SK-N-SH (cell line): ENCODE results near the gene FNDC3B. TPM values are rescaled to one million over a fixed set of nuclear protein-coding genes. Genes with fewer than 3 reads are reported as not detected.
"Not testable (repeated sequence)": the region's sequence is repeated elsewhere in the genome, so short reads cannot be mapped to it uniquely, and the experiment has no call there.

ENCODE experiments used
- CTCF ChIA-PET: fragments of 300-600, 350-600 bp; formaldehyde crosslinking; extraction: SDS; loops from one replicate; lab custom pipeline; 2021; lab: Yijun Ruan, JAX
- POLR2A ChIA-PET: fragments of 350-600 bp; sonication (Branson Sonifier 250); formaldehyde crosslinking; extraction: SDS; loops from one replicate; lab custom pipeline; 2020; ENCODE audit warnings: antibody characterized with exemption, inconsistent platforms; lab: Yijun Ruan, JAX
- DNase-seq: peaks from one replicate; pipeline ENCODE4 v3.0.0; 2012
- H2AFZ ChIP-seq: fragments of 200-600 bp; sonication (generic); 2 replicates; pipeline ENCODE4 v1.8.1; 2016; ENCODE audit warnings: antibody characterized with exemption, mild to moderate bottlenecking, low read depth
- H3F3A ChIP-seq: fragments of 200-600 bp; sonication (generic); replicated peaks from 2 replicates; pipeline ENCODE3; 2016; ENCODE audit warnings: antibody characterized with exemption, mild to moderate bottlenecking; ENCODE audit not compliant: insufficient read depth
- H3K27ac ChIP-seq, 2 experiments: fragments of 200-500 bp in 1 of 2; fragments of 200-600 bp in 1 of 2; sonication (Bioruptor generic) in 1 of 2; sonication (generic), shearing (Covaris generic) in 1 of 2; 2 replicates each; pipeline versions ENCODE4 v1.5.1 to v1.6.1; 2014 to 2016; ENCODE audit warnings: low read depth in 2 of 2, inconsistent platforms in 1 of 2, low read length in 1 of 2, mild to moderate bottlenecking in 1 of 2, mixed read lengths in 1 of 2
- H3K27me3 ChIP-seq: fragments of 200-600 bp; sonication (generic), shearing (Covaris generic); 2 replicates; pipeline ENCODE4 v1.6.1; 2016; ENCODE audit warnings: mixed run types; ENCODE audit not compliant: insufficient read depth
- H3K36me3 ChIP-seq, 2 experiments: fragments of 200-500 bp in 1 of 2; fragments of 200-600 bp in 1 of 2; sonication (Bioruptor generic) in 1 of 2; sonication (generic) in 1 of 2; replicated peaks in 1 of 2; 2 replicates each; pipeline versions ENCODE3 to v1.5.1; 2014 to 2016; ENCODE audit warnings: low read length in 1 of 2, mild to moderate bottlenecking in 1 of 2; ENCODE audit not compliant: insufficient read depth in 2 of 2, control insufficient read depth in 1 of 2
- H3K4me1 ChIP-seq, 2 experiments: fragments of 200-500 bp in 1 of 2; fragments of 200-600 bp in 1 of 2; sonication (Bioruptor generic) in 1 of 2; sonication (generic), shearing (Covaris generic) in 1 of 2; 2 replicates each; pipeline versions ENCODE4 v1.5.1 to v1.6.1; 2014 to 2016; ENCODE audit warnings: low read depth in 1 of 2, low read length in 1 of 2, mixed run types in 1 of 2; ENCODE audit not compliant: insufficient read depth in 2 of 2, control insufficient read depth in 1 of 2
- H3K4me2 ChIP-seq: fragments of 200-600 bp; sonication (generic), shearing (Covaris generic); 2 replicates; pipeline ENCODE4 v1.6.1; 2017; ENCODE audit warnings: mixed run types
- H3K4me3 ChIP-seq, 2 experiments: fragments of 200-500 bp in 1 of 2; fragments of 200-600 bp in 1 of 2; sonication (Bioruptor generic) in 1 of 2; sonication (generic), shearing (Covaris generic) in 1 of 2; 2 replicates each; pipeline versions ENCODE4 v1.5.1 to v1.8.1; 2014 to 2016; ENCODE audit warnings: low read depth in 2 of 2, inconsistent platforms in 1 of 2, low read length in 1 of 2, mild to moderate bottlenecking in 1 of 2, mixed read lengths in 1 of 2, moderate library complexity in 1 of 2
- H3K79me2 ChIP-seq: fragments of 200-600 bp; sonication (generic); 2 replicates; pipeline ENCODE4 v1.8.1; 2017; ENCODE audit warnings: mild to moderate bottlenecking; ENCODE audit not compliant: insufficient read depth
- H3K9ac ChIP-seq: fragments of 200-600 bp; sonication (generic); 2 replicates; pipeline ENCODE4 v1.6.1; 2017; ENCODE audit warnings: mixed run types
- H3K9me2 ChIP-seq: fragments of 200-600 bp; sonication (generic); 2 replicates; pipeline ENCODE4 v1.6.1; 2017; ENCODE audit warnings: mixed run types
- H3K9me3 ChIP-seq: fragments of 200-600 bp; sonication (generic); 2 replicates; pipeline ENCODE4 v1.6.1; 2017; ENCODE audit warnings: mixed run types, mild to moderate bottlenecking, moderate library complexity
- H4K20me1 ChIP-seq: fragments of 200-600 bp; sonication (generic); 2 replicates; pipeline ENCODE4 v1.6.1; 2017; ENCODE audit warnings: mild to moderate bottlenecking, mixed run types; ENCODE audit not compliant: insufficient read depth
- CTCF ChIP-seq: fragments of 200-600 bp; sonication (generic); IDR thresholded peaks from 2 replicates; pipeline ENCODE4 v1.6.1; 2017; ENCODE audit warnings: antibody characterized with exemption, mild to moderate bottlenecking, moderate library complexity
- EP300 ChIP-seq, 2 experiments: IDR thresholded peaks; 2 replicates each; pipeline versions ENCODE4 v1.4.0 to v1.6.1; 2012; ENCODE audit warnings: borderline replicate concordance in 1 of 2, low read depth in 1 of 2, low read length in 1 of 2
- EZH2phosphoT487 ChIP-seq: fragments of 200-600 bp; sonication (generic); IDR thresholded peaks from 2 replicates; pipeline ENCODE4 v1.6.1; 2017; ENCODE audit warnings: low read depth, mixed run types, mild to moderate bottlenecking, antibody characterized with exemption, moderate library complexity, borderline replicate concordance
- FOSL2 ChIP-seq: IDR thresholded peaks from 2 replicates; pipeline ENCODE4 v1.4.0; 2012; ENCODE audit warnings: low read depth, mild to moderate bottlenecking, moderate library complexity, borderline replicate concordance
- MAX ChIP-seq: IDR thresholded peaks from 2 replicates; pipeline ENCODE4 v1.4.0; 2012; ENCODE audit warnings: low read depth
- MEF2A ChIP-seq: IDR thresholded peaks from 2 replicates; pipeline ENCODE4 v1.4.0; 2012; ENCODE audit warnings: low read depth, borderline replicate concordance
- MXI1 ChIP-seq: IDR thresholded peaks from 2 replicates; pipeline ENCODE4 v1.6.1; 2012; ENCODE audit warnings: mild to moderate bottlenecking, low read depth, low read length, improper control_type of control experiment
- NFIC ChIP-seq: IDR thresholded peaks from 2 replicates; pipeline ENCODE4 v1.4.0; 2012; ENCODE audit warnings: borderline replicate concordance
- RFX5 ChIP-seq: IDR thresholded peaks from 2 replicates; pipeline ENCODE4 v1.6.1; 2012; ENCODE audit warnings: mild to moderate bottlenecking, improper control_type of control experiment, low read length
- TCF12 ChIP-seq: IDR thresholded peaks from 2 replicates; pipeline ENCODE4 v1.4.0; 2012
- TEAD4 ChIP-seq: IDR thresholded peaks from 2 replicates; pipeline ENCODE4 v1.4.0; 2012; ENCODE audit warnings: mild to moderate bottlenecking, borderline replicate concordance; ENCODE audit not compliant: insufficient read depth
- WGBS: methylation state at CpG from one replicate; pipeline ENCODE4 v1.1.6; 2017; ENCODE audit warnings: low lambda C conversion rate; 5-methylcytosine and 5-hydroxymethylcytosine counted together
- polyA plus RNA-seq, 3 experiments: library from polyadenylated mRNA; depleted of rRNA; stranded (reverse); fragments of >200 nt; gene quantifications; 2 replicates each; pipeline ENCODE4 v1.2.3, GENCODE V29; 2012

FNDC3B gene
- polyA plus RNA-seq, 1 of the 3 experiments (the other 2 are of a cell fraction), result 10.4 TPM

GRCh38 chr3:172090035-172090434 is 50.7 kb downstream of the FNDC3B start (continued):
- no peak for TF ChIP-seq MXI1
- no peak for TF ChIP-seq TEAD4
- no peak for TF ChIP-seq EZH2phosphoT487
- no peak for TF ChIP-seq RFX5

- Histone ChIP-seq H3K9ac (no peak overlapping the region), H3K79me2 (peaks cover 97% of the 10 kb centered on the region), H3K27ac (no peak overlapping the region), H3K9me2 (no peaks in the 10 kb centered on the region), H3K4me2 (no peak overlapping the region), H3K4me3 (no peak overlapping the region), H3K9me3 (no peaks in the 10 kb centered on the region), H3F3A (peaks cover 9% of the 10 kb centered on the region), H3K27me3 (no peaks in the 10 kb centered on the region), H4K20me1 (peaks cover 85% of the 10 kb centered on the region), H3K36me3 (peaks cover 2 to 19% of the 10 kb centered on the region in 2 experiments), H3K4me1 (peaks cover 5 to 37% of the 10 kb centered on the region in 2 experiments; a peak in 3 of 4 replicates), H2AFZ (no peak overlapping the region)
- TF ChIP-seq CTCF, result no peak
- no peak for TF ChIP-seq NFIC
- no peak for TF ChIP-seq TCF12
- TF ChIP-seq EP300 (IDR thresholded peaks at IDR 0.05; ENCODE audit: borderline replicate concordance in 1 of 2, low read depth in 1 of 2, low read length in 1 of 2), result no peak
- TF ChIP-seq MAX, result no peak
- TF ChIP-seq FOSL2, result no peak
- TF ChIP-seq MEF2A, result no peak
- ChIA-PET CTCF (interaction anchor here (0.9 to 1.3 kb wide), 2 partner anchors 15 to 22 kb away, joined by 3 read pairs; no protein-coding TSS in a partner anchor), POLR2A (no interaction called here)
- DNase-seq, result no peak
- 94% methylated on average over 5 of the region's 5 CpGs for WGBS
Observed at GRCh38 chr3:172092658-172093057, 53.3 kb downstream of the FNDC3B start.

- CTCF ChIA-PET, POLR2A ChIA-PET: not testable (repeated sequence)
- WGBS, result 98% methylated on average over 9 of the region's 13 CpGs
Observed at GRCh38 chr3:172093581-172094443, 54.4 kb downstream of the FNDC3B start.

More at GRCh38 chr3:172093581-172094443, 54.4 kb downstream of the FNDC3B start:
- H2AFZ ChIP-seq, H3K27ac ChIP-seq, H3K9me3 ChIP-seq, H3F3A ChIP-seq, H3K4me3 ChIP-seq, DNase-seq, H3K9ac ChIP-seq, H3K27me3 ChIP-seq, H3K9me2 ChIP-seq, H3K4me2 ChIP-seq: not testable (repeated sequence)
- Histone ChIP-seq H3K79me2 (peaks cover 97% of the 10 kb centered on the region), H3K36me3 (peaks cover 2 to 31% of the 10 kb centered on the region in 2 experiments), H4K20me1 (peaks cover 85% of the 10 kb centered on the region), H3K4me1 (peaks cover 5 to 33% of the 10 kb centered on the region in 2 experiments; a peak in 3 of 4 replicates)
